ENCODE data around the gene C16orf89. TPM values are rescaled to one million over a fixed set of nuclear protein-coding genes. Genes with fewer than 3 reads are reported as not detected.

C16orf89 gene
- total RNA-seq, 1 experiment from 2014 or later, result not detected

GRCh38 chr16:5056352-5056751 lies 9.4 kb downstream of the C16orf89 start:
- Histone ChIP-seq H3F3A (ENCODE audit: low read length, unreplicated experiment) (no peaks in the 10 kb centered on the region), H3K36me3 (ENCODE audit: low read depth, low read length) (no peaks in the 10 kb centered on the region), H3K27ac (ENCODE audit: low read length) (no peak overlapping the region), H3K9ac (ENCODE audit: low read length) (no peak overlapping the region), H3K79me2 (ENCODE audit: low read length) (no peaks in the 10 kb centered on the region), H3K4me3 (ENCODE audit: low read length) (no peak overlapping the region), H3K9me2 (replicated peaks; ENCODE audit: low read length) (no peaks in the 10 kb centered on the region), H3K27me3 (ENCODE audit: low read length) (no peaks in the 10 kb centered on the region), H2AFZ (ENCODE audit: low read length) (no peak overlapping the region), H3K9me3 (ENCODE audit: low read length) (no peaks in the 10 kb centered on the region), H4K20me1 (ENCODE audit: low read length) (no peaks in the 10 kb centered on the region), H3K4me2 (ENCODE audit: low read length) (no peak overlapping the region), H3K4me1 (ENCODE audit: insufficient read depth, low read length) (no peaks in the 10 kb centered on the region)
- POLR2A ChIA-PET (ENCODE audit: unreplicated experiment), result no interaction called here
- intact Hi-C loops (cut with micrococcal nuclease), result no loop called here
- ATAC-seq (peak; percentile 43), DNase-seq (peak; percentile 18)
- TF ChIP-seq EZH2 (IDR thresholded peaks at IDR 0.05; ENCODE audit: low read length, unreplicated experiment) (no peak), EZH2phosphoT487 (IDR thresholded peaks at IDR 0.05; ENCODE audit: borderline replicate concordance, low read length) (no peak)
- TF ChIP-seq, protein P1, sequence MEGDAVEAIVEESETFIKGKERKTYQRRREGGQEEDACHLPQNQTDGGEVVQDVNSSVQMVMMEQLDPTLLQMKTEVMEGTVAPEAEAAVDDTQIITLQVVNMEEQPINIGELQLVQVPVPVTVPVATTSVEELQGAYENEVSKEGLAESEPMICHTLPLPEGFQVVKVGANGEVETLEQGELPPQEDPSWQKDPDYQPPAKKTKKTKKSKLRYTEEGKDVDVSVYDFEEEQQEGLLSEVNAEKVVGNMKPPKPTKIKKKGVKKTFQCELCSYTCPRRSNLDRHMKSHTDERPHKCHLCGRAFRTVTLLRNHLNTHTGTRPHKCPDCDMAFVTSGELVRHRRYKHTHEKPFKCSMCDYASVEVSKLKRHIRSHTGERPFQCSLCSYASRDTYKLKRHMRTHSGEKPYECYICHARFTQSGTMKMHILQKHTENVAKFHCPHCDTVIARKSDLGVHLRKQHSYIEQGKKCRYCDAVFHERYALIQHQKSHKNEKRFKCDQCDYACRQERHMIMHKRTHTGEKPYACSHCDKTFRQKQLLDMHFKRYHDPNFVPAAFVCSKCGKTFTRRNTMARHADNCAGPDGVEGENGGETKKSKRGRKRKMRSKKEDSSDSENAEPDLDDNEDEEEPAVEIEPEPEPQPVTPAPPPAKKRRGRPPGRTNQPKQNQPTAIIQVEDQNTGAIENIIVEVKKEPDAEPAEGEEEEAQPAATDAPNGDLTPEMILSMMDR (conservative IDR thresholded peaks at IDR 0.05; ENCODE audit: low read depth, low read length), result peak; percentile 58
- no TSS peak for BruUV-seq (replicated peaks)
- CTCF ChIA-PET, result no interaction called here

DNA sequence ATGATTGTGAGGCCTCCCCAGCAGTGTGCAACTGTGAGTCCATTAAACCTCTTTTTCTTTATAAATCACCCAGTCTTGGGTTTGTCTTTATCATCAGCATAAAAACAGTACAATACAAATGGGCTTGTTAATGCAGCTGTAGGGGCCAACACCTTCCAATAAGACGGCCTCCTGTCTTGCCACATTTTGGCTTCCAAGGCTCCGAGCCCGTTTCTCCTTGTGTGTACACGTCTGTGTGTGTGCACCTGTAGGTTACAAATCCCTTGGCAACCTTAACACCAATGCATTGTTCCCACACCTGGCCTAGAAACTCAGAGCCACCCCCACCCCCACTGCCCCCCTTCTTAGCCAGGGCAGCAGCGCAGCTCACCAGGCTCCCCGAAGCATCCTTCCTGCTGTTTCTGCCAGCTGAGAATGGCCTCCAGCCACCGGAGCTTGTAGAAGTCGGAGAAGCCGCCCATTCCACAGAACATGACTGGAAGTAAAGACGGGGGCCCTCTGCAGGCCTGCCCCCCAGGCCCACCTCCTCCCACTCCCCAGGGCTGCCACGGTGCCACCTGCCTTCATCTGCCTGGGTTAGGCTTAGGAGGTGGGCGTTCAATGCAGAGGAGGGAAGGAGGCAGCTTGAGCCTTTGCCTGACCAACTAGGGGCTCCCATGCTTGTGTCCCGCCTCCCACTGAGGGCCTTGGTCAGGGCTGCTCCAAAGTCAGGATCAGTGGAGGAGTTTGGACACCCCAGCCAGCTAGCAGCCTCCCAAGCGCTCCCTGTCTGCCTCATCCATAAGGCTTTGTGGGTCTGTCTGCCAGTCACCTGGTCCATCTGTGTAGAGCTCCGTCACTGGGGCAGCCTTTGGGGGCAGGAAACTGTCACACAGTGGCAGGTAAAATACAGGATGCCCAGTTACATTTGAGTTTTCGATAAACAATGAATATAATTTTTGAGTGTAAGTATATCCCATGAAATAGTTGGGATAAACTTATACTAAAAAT lies 10.6 kb downstream of the C16orf89 start:
- ATAC-seq (no peak), DNase-seq (no peak)
- ChIA-PET CTCF (no interaction called here), POLR2A (ENCODE audit: unreplicated experiment) (no interaction called here)
- Histone ChIP-seq H3K9ac (ENCODE audit: low read length) (no peak overlapping the region), H3K9me3 (ENCODE audit: low read length) (no peaks in the 10 kb centered on the region), H3K27ac (ENCODE audit: low read length) (no peak overlapping the region), H3K4me3 (ENCODE audit: low read length) (no peak overlapping the region), H3K79me2 (ENCODE audit: low read length) (no peaks in the 10 kb centered on the region), H3K27me3 (ENCODE audit: low read length) (no peaks in the 10 kb centered on the region), H3K4me2 (ENCODE audit: low read length) (no peak overlapping the region), H3F3A (ENCODE audit: low read length, unreplicated experiment) (no peaks in the 10 kb centered on the region), H3K4me1 (ENCODE audit: insufficient read depth, low read length) (no peaks in the 10 kb centered on the region), H3K36me3 (ENCODE audit: low read depth, low read length) (no peaks in the 10 kb centered on the region), H2AFZ (ENCODE audit: low read length) (no peak overlapping the region), H4K20me1 (ENCODE audit: low read length) (no peaks in the 10 kb centered on the region), H3K9me2 (replicated peaks; ENCODE audit: low read length) (no peaks in the 10 kb centered on the region)
- BruUV-seq (replicated peaks), result no TSS peak
- TF ChIP-seq, protein P1 (conservative IDR thresholded peaks at IDR 0.05; ENCODE audit: low read depth, low read length), result no peak
- TF ChIP-seq EZH2phosphoT487 (IDR thresholded peaks at IDR 0.05; ENCODE audit: borderline replicate concordance, low read length), result no peak
- no peak for TF ChIP-seq EZH2 (IDR thresholded peaks at IDR 0.05; ENCODE audit: low read length, unreplicated experiment)
- intact Hi-C loops (cut with micrococcal nuclease), result no loop called here

- ATAC-seq (no peak), DNase-seq (no peak)
- Histone ChIP-seq H3K9me2 (replicated peaks; ENCODE audit: low read length) (no peaks in the 10 kb centered on the region), H2AFZ (ENCODE audit: low read length) (no peak overlapping the region), H4K20me1 (ENCODE audit: low read length) (no peaks in the 10 kb centered on the region), H3K79me2 (ENCODE audit: low read length) (no peaks in the 10 kb centered on the region), H3K4me3 (ENCODE audit: low read length) (no peak overlapping the region), H3F3A (ENCODE audit: low read length, unreplicated experiment) (no peaks in the 10 kb centered on the region), H3K36me3 (ENCODE audit: low read depth, low read length) (no peaks in the 10 kb centered on the region), H3K4me2 (ENCODE audit: low read length) (no peak overlapping the region), H3K9me3 (ENCODE audit: low read length) (no peaks in the 10 kb centered on the region), H3K4me1 (ENCODE audit: insufficient read depth, low read length) (peaks cover 6% of the 10 kb centered on the region), H3K27ac (ENCODE audit: low read length) (no peak overlapping the region), H3K27me3 (ENCODE audit: low read length) (no peaks in the 10 kb centered on the region), H3K9ac (ENCODE audit: low read length) (no peak overlapping the region)
- intact Hi-C loops (cut with micrococcal nuclease), result no loop called here
- TF ChIP-seq, protein P1 (conservative IDR thresholded peaks at IDR 0.05; ENCODE audit: low read depth, low read length), result no peak
- no peak for TF ChIP-seq EZH2 (IDR thresholded peaks at IDR 0.05; ENCODE audit: low read length, unreplicated experiment)
- TF ChIP-seq EZH2phosphoT487 (IDR thresholded peaks at IDR 0.05; ENCODE audit: borderline replicate concordance, low read length), result no peak
- BruUV-seq (replicated peaks), result no TSS peak
- CTCF ChIA-PET, result no interaction called here
- POLR2A ChIA-PET (ENCODE audit: unreplicated experiment), result no interaction called here
Measured at GRCh38 chr16:5046914-5047313, 18.8 kb downstream of the C16orf89 start.
